Chondrocyte (in vitro differentiated cells): ENCODE data around the gene RAP1GAP2. TPM values are rescaled to one million over a fixed set of nuclear protein-coding genes. Genes with fewer than 3 reads are reported as not detected.

Experiments used
- DNase-seq: peaks from one replicate; pipeline ENCODE4 v3.0.0; 2021; ENCODE audit warnings: mixed read lengths, low spot score
- H3K27ac Mint-ChIP-seq: one replicate; pipeline ENCODE4 v1.8.0; 2021; ENCODE audit warnings: mild to moderate bottlenecking, moderate library complexity, mixed read lengths; ENCODE audit not compliant: unreplicated experiment
- H3K27me3 Mint-ChIP-seq: 2 replicates; pipeline ENCODE4 v1.8.0; 2021; ENCODE audit warnings: low read depth, mixed read lengths
- H3K36me3 Mint-ChIP-seq: 2 replicates; pipeline ENCODE4 v1.8.0; 2021; ENCODE audit warnings: low read depth, mixed read lengths
- H3K4me1 Mint-ChIP-seq: 2 replicates; pipeline ENCODE4 v1.8.0; 2021; ENCODE audit warnings: low read depth, mild to moderate bottlenecking, mixed read lengths
- H3K4me3 Mint-ChIP-seq: one replicate; pipeline ENCODE4 v1.8.0; 2021; ENCODE audit warnings: mild to moderate bottlenecking, moderate library complexity, mixed read lengths; ENCODE audit not compliant: unreplicated experiment
- H3K9me3 Mint-ChIP-seq: 2 replicates; pipeline ENCODE4 v1.8.0; 2021; ENCODE audit warnings: low read depth, mixed read lengths
- total RNA-seq: library from RNA; stranded (reverse); gene quantifications from 3 replicates; pipeline ENCODE4 v1.2.1, GENCODE V29; 2021
- TF ChIP-seq, protein P1 (sequence below): fragments of 200-600 bp; sonication (generic); IDR thresholded peaks from 2 replicates; pipeline ENCODE4 v1.5.0; 2021; ENCODE audit warnings: antibody characterized with exemption, mild to moderate bottlenecking, moderate library complexity

RAP1GAP2 gene
- total RNA-seq, 1 donor from 2014 or later: 3.4 TPM

DNA sequence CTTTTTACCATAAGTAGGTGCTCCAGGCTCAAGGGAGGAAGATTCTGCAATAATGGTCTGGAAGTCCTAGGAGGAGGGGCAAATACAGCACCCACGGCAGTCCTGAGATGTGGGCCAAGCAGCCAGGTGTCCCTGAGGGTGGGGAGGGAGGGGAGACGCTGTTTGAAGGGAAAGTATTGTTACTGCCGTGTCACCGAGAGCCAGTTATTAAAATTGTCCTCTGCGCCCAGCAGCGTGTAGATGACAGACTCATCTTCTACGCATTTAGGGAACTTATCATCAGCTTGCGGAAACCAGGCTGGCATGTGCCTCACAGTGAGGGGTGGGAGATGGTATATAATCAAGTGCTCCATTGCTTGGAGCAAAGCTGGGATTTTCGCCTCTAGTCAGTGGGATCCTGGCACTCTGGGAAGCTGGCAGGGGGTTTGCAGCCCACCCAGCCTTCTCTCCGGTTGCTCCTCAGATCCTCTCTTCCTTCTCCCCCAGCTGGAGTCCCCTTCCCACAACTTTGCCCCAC, 162.5 kb downstream of the RAP1GAP2 start:
- Mint-ChIP-seq H3K27ac (no peak overlapping the region), H3K9me3 (no peaks in the 10 kb centered on the region), H3K36me3 (no peaks in the 10 kb centered on the region), H3K4me1 (peaks cover 51% of the 10 kb centered on the region), H3K27me3 (no peaks in the 10 kb centered on the region), H3K4me3 (no peak overlapping the region)
- TF ChIP-seq, protein P1, sequence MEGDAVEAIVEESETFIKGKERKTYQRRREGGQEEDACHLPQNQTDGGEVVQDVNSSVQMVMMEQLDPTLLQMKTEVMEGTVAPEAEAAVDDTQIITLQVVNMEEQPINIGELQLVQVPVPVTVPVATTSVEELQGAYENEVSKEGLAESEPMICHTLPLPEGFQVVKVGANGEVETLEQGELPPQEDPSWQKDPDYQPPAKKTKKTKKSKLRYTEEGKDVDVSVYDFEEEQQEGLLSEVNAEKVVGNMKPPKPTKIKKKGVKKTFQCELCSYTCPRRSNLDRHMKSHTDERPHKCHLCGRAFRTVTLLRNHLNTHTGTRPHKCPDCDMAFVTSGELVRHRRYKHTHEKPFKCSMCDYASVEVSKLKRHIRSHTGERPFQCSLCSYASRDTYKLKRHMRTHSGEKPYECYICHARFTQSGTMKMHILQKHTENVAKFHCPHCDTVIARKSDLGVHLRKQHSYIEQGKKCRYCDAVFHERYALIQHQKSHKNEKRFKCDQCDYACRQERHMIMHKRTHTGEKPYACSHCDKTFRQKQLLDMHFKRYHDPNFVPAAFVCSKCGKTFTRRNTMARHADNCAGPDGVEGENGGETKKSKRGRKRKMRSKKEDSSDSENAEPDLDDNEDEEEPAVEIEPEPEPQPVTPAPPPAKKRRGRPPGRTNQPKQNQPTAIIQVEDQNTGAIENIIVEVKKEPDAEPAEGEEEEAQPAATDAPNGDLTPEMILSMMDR: no peak
- DNase-seq: no peak

DNA sequence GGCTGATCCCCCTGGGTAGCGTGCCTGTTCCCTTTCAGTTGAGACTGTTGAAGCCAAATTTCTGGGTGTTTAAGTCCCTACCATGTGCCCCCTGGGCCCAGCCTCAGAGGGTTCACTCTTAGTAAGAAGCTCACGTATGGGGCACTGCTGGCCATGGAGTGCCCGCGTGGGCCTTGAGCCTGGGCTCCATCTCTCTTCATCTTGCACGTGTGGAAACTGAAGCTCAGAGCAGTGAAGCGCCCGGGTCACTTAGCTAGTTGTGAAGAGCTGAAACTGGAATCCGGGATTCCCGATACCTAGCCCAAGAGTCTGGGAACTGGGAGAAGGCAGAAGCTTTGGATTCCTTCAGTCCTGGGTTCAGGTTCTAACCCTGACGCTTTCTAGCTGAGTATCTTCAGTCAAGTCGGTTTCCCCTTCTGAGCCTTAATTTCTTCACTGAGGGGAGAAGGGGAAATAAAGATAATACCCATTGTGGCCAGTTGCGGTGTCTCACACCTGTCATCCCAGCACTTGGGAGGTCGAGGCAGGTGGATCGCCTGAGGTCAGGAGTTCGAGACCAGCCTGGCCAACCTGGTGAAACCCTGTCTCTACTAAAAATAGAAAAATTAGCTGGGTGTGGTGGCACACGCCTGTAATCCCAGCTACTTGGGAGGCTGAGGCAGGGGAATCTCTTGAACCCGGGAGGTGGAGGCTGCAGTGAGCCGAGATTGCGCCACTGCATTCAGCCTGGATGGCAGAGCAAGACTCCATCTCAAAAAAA, 163.3 kb downstream of the RAP1GAP2 start:
- DNase-seq: no peak
- H3K9me3 Mint-ChIP-seq: no peaks in the 10 kb centered on the region
- TF ChIP-seq, protein P1: no peak
- H3K4me3 Mint-ChIP-seq: no peak overlapping the region
- no peaks in the 10 kb centered on the region for H3K27me3 Mint-ChIP-seq
- no peaks in the 10 kb centered on the region for H3K36me3 Mint-ChIP-seq
- H3K27ac Mint-ChIP-seq: peak overlapping the region; percentile 76
- peaks cover 54% of the 10 kb centered on the region for H3K4me1 Mint-ChIP-seq

DNA sequence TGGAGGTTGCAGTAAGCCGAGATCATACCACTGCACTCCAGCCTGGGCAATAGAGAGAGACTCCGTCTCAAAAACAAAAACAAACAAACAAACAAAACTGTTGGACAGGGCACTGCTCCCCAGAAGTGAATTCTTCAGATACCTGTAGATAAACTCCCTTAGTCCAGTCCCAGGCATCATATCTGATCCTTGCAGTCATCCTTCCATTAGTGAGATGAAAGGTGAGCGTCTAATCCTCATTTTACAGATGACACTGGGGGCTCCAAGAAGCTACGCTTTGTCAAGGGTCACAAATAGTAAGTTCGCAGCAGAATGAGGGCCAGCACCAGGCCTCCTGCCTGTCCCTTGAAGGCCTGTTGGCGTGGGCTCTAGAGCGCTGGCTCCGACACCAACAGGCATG, 165.2 kb downstream of the RAP1GAP2 start:
- Mint-ChIP-seq H3K27ac (no peak overlapping the region), H3K4me3 (no peak overlapping the region), H3K36me3 (no peaks in the 10 kb centered on the region), H3K9me3 (no peaks in the 10 kb centered on the region), H3K4me1 (peaks cover 51% of the 10 kb centered on the region), H3K27me3 (no peaks in the 10 kb centered on the region)
- TF ChIP-seq, protein P1: no peak
- no peak for DNase-seq

DNA sequence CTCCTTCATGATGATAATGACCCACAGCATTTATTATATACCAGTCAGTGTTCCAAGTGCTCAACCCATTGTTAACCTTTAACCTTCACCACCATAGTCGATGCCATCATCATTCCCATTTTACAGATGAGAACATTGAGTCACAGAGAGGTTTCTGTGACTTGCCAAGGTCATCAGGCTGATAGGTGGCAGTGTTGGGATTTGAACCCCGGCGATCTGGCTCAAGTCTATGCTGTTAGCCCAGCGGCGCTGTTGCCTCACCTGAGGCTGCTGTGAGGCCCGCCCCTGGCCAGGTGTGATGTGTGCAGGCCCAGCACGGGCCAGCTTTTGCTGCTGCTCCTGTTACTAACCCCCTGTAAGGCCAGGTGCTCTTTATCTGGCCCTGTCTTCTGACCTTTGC, 166.0 kb downstream of the RAP1GAP2 start:
- no peaks in the 10 kb centered on the region for H3K9me3 Mint-ChIP-seq
- TF ChIP-seq, protein P1: no peak
- peaks cover 48% of the 10 kb centered on the region for H3K4me1 Mint-ChIP-seq
- H3K27ac Mint-ChIP-seq: no peak overlapping the region
- DNase-seq: no peak
- H3K4me3 Mint-ChIP-seq: no peak overlapping the region
- no peaks in the 10 kb centered on the region for H3K36me3 Mint-ChIP-seq
- no peaks in the 10 kb centered on the region for H3K27me3 Mint-ChIP-seq

DNA sequence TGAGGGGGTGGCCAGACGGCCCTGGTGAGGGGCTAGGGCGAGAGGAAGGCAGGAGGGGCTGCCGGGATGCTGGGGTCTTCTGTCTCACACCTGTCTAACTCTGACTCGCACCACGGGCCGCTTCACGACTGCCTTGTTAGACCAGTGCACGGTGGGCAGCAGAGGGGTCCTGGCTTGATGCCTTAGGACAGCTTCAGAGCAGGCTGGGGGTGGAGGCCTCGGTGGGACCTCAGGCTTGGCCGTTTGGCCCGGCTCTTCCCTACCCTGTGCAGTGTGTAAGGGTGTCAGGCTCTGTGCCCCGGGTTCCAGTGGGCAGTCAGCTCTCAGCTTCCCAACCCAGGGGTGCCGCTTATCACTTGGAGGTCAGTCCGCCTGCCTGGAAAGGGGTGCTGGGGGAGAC, 166.5 kb downstream of the RAP1GAP2 start:
- H3K27ac Mint-ChIP-seq: no peak overlapping the region
- H3K4me1 Mint-ChIP-seq: peaks cover 44% of the 10 kb centered on the region
- H3K27me3 Mint-ChIP-seq: no peaks in the 10 kb centered on the region
- H3K4me3 Mint-ChIP-seq: no peak overlapping the region
- TF ChIP-seq, protein P1: no peak
- H3K9me3 Mint-ChIP-seq: no peaks in the 10 kb centered on the region
- no peak for DNase-seq
- H3K36me3 Mint-ChIP-seq: no peaks in the 10 kb centered on the region
